GM12873 (cell line): ENCODE measurements around the gene STAB1.

ENCODE experiments used
- CTCF ChIP-seq: IDR thresholded peaks from 2 replicates; pipeline ENCODE4 v1.5.1; 2012; ENCODE audit warnings: low read depth, mild to moderate bottlenecking, moderate library complexity, low read length, control low read depth; ENCODE audit not compliant: insufficient read depth; ENCODE audit errors: missing control alignments

STAB1 gene

GRCh38 chr3:52535411-52536111 lies 40.4 kb downstream of the STAB1 start:
- no peak for TF ChIP-seq CTCF

- no peak for TF ChIP-seq CTCF
Observed at GRCh38 chr3:52536112-52536368, 40.9 kb downstream of the STAB1 start.

- no peak for TF ChIP-seq CTCF
Observed at GRCh38 chr3:52536369-52537164, 41.4 kb downstream of the STAB1 start, which contains the start of gene UQCC5. UQCC5 (plus strand) TSS chr3:52536605; CDS start chr3:52536756, 151 bp downstream.

- TF ChIP-seq CTCF, result no peak
Observed at GRCh38 chr3:52537165-52537620, 42.1 kb downstream of the STAB1 start.

GRCh38 chr3:52537726-52538421 lies 42.7 kb downstream of the STAB1 start:
- TF ChIP-seq CTCF, result no peak

GRCh38 chr3:52539010-52539653 lies 44.0 kb downstream of the STAB1 start:
- no peak for TF ChIP-seq CTCF

GRCh38 chr3:52541050-52541449 lies 45.9 kb downstream of the STAB1 start:
- no peak for TF ChIP-seq CTCF
